ENCODE results near the gene MDM1.

MDM1 gene

DNA sequence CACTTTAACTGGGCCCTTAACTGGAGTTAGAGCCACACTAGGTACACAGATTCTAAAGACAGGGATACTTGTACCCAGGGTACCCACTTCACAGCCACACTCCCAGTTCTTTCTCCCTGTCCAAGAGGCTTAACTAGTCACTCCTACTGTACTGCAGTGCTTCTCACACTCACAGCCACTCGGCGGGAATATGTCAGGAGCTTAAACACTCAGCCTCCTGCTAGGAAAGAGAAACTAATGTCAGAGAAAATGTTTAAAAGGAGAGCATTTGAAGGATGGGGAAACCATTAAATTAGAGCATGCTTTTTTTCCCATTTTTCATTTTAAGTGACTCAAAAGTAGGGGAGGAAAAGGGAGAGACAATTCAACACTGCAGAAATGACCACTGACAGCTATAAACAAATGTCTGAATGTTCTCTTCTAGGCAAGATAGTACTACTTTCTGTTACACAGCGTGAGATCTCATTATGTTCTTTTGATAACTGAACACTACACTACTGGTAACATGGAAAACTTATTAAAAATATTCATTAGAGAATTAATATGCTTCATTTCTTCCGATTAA lies 22.9 kb upstream of the MDM1 start:
- no peaks in the 10 kb centered on the region for H3K36me3 ChIP-seq (ENCODE audit: control insufficient read depth, insufficient read depth, low read length)
- H3K4me1 ChIP-seq (ENCODE audit: control insufficient read depth, insufficient read depth, low read length): 0 out of 2 replicates have a peak, but pooled peaks cover 3% of the 10 kb centered on the region
- H3K9me3 ChIP-seq (ENCODE audit: control insufficient read depth, insufficient read depth, low read length): no peaks in the 10 kb centered on the region
- WGBS (ENCODE audit: insufficient coverage, insufficient read length): no CpG with 5 or more reads among the region's 4 CpGs
- H3K27ac ChIP-seq (ENCODE audit: low read length): no peak overlapping the region
- no peak for DNase-seq (ENCODE audit: low read depth, low spot score)
- H3K27me3 ChIP-seq (ENCODE audit: control insufficient read depth, insufficient read depth, low read length): no peaks in the 10 kb centered on the region
- no peak overlapping the region for H3K4me3 ChIP-seq (ENCODE audit: low read length)

DNA sequence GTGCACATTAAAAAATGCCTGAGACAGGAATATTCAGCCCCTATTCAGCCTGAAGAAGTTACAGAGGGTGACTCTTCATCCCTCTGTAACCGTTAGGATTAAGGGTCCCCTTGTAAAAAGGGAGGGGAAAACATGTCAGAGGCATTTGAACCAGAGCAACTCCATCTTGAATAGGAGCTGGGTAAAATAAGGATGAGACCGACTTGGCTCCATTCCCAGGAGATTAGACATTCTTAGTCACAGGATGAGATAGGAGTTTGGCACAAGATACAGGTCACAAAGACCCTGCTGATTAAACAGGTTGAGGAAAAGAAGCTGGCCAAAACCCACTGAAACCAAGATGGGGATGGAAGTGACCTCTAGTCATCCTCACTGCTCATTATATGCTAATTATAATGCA lies 19.9 kb upstream of the MDM1 start:
- H3K27me3 ChIP-seq (ENCODE audit: control insufficient read depth, insufficient read depth, low read length): no peaks in the 10 kb centered on the region
- no peak overlapping the region for H3K4me3 ChIP-seq (ENCODE audit: low read length)
- no peak overlapping the region for H3K27ac ChIP-seq (ENCODE audit: low read length)
- no peaks in the 10 kb centered on the region for H3K9me3 ChIP-seq (ENCODE audit: control insufficient read depth, insufficient read depth, low read length)
- DNase-seq (ENCODE audit: low read depth, low spot score): no peak
- no peaks in the 10 kb centered on the region for H3K36me3 ChIP-seq (ENCODE audit: control insufficient read depth, insufficient read depth, low read length)
- H3K4me1 ChIP-seq (ENCODE audit: control insufficient read depth, insufficient read depth, low read length): no peaks in the 10 kb centered on the region
- WGBS (ENCODE audit: insufficient coverage, insufficient read length): no CpG with 5 or more reads among the region's 2 CpGs

DNA sequence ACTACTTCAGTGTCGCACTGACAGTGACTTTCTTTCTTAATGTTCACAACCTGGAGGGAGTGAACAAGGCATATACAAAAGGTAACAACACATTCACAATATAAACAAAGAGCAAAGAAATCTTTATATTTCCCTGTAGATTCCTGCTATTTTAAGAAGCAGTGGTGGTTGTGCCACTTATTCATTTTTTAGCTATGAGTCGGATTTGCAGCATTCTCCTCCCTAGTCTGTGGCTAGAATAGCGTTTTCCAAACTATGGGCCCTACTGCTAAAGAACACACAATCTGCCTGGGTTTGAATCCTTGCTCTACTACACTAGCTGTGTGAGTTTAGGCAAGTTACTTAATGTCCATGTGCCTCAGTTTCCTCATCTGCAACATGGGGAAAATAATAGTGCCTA lies 18.6 kb upstream of the MDM1 start:
- WGBS (ENCODE audit: insufficient coverage, insufficient read length): no CpG with 5 or more reads among the region's 3 CpGs
- no peaks in the 10 kb centered on the region for H3K9me3 ChIP-seq (ENCODE audit: control insufficient read depth, insufficient read depth, low read length)
- no peak overlapping the region for H3K4me3 ChIP-seq (ENCODE audit: low read length)
- no peak overlapping the region for H3K27ac ChIP-seq (ENCODE audit: low read length)
- no peak for DNase-seq (ENCODE audit: low read depth, low spot score)
- no peaks in the 10 kb centered on the region for H3K36me3 ChIP-seq (ENCODE audit: control insufficient read depth, insufficient read depth, low read length)
- H3K27me3 ChIP-seq (ENCODE audit: control insufficient read depth, insufficient read depth, low read length): no peaks in the 10 kb centered on the region
- H3K4me1 ChIP-seq (ENCODE audit: control insufficient read depth, insufficient read depth, low read length): no peaks in the 10 kb centered on the region

DNA sequence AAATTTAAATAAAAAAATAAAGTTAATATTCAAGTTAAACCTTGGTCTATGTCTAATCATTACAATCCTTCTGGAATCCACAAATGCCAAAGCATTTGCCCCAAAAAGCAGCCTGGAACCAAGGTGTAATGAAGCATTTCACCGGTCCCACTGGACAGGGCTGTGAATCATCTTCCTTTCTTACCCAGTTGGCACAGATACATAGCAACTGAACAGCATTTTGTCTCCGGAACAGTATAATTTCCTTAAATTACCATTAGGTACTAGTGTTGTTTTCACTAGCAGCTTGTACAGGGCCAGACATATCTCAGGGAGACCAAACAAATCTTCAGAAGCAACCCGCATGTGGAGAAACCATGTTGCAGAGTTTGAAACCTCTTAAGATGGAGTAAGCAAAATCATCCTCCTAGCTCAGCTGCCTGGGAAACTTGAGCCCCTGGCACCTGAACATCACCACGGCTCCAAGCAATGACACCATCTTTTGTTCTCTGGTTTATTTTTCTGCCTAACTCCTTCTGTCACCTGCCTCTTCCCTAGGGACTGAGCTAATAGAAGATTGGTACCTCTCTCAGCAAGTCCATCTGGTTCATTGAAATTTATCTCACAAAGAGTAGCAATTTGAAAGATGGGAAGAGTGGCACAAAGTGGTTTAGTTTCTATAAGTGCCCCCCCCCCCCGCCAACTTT lies 17.9 kb upstream of the MDM1 start:
- Histone ChIP-seq H3K4me3 (ENCODE audit: low read length) (no peak overlapping the region), H3K27me3 (ENCODE audit: control insufficient read depth, insufficient read depth, low read length) (no peaks in the 10 kb centered on the region), H3K4me1 (ENCODE audit: control insufficient read depth, insufficient read depth, low read length) (no peaks in the 10 kb centered on the region), H3K9me3 (ENCODE audit: control insufficient read depth, insufficient read depth, low read length) (no peaks in the 10 kb centered on the region), H3K27ac (ENCODE audit: low read length) (no peak overlapping the region), H3K36me3 (ENCODE audit: control insufficient read depth, insufficient read depth, low read length) (no peaks in the 10 kb centered on the region)
- no CpG with 5 or more reads among the region's 5 CpGs for WGBS (ENCODE audit: insufficient coverage, insufficient read length)
- DNase-seq (ENCODE audit: low read depth, low spot score): no peak

DNA sequence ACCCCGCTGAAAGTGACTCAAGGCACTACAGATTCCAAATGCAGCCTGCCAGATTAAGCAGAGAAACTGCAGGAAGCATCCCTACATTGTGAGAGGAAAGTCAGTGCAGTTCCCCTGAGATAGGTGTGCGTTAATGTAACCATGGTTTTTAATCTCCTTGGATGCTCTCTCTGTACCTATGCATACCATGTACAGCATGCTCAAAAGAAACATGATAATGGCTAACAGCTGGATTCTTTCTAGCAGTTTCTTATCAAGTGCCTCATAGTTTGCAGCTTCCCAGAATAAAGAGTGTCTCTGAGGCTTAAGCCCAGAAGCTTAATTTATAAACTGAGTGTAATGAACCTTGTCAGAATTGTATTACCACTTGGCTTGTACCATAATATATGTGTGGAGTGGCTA lies 17.1 kb upstream of the MDM1 start:
- DNase-seq (ENCODE audit: low read depth, low spot score): no peak
- WGBS (ENCODE audit: insufficient coverage, insufficient read length): no CpG with 5 or more reads among the region's 2 CpGs
- Histone ChIP-seq H3K4me1 (ENCODE audit: control insufficient read depth, insufficient read depth, low read length) (no peaks in the 10 kb centered on the region), H3K27me3 (ENCODE audit: control insufficient read depth, insufficient read depth, low read length) (no peaks in the 10 kb centered on the region), H3K36me3 (ENCODE audit: control insufficient read depth, insufficient read depth, low read length) (no peaks in the 10 kb centered on the region), H3K27ac (ENCODE audit: low read length) (no peak overlapping the region), H3K9me3 (ENCODE audit: control insufficient read depth, insufficient read depth, low read length) (no peaks in the 10 kb centered on the region), H3K4me3 (ENCODE audit: low read length) (no peak overlapping the region)

DNA sequence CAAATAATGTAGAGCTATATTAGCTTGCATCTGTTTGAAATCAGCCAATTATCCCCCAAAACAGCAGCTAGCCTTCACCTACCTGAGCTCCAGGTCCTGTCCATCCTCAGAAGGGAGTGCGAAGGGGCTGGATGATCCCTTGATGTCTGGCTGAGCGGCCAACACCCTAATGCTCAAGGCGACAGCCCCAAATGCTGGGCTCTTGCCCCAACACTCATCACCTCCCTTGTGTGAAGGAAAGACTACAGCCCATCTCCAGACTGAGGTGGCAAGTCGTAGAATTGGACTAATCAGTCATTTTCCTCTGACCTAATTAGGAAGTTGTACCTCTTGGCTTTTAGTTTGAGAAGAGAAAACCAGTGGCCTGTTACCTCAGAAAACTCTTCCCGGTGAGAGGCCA lies 16.3 kb upstream of the MDM1 start:
- H3K36me3 ChIP-seq (ENCODE audit: control insufficient read depth, insufficient read depth, low read length): no peaks in the 10 kb centered on the region
- DNase-seq (ENCODE audit: low read depth, low spot score): no peak
- no peaks in the 10 kb centered on the region for H3K4me1 ChIP-seq (ENCODE audit: control insufficient read depth, insufficient read depth, low read length)
- WGBS (ENCODE audit: insufficient coverage, insufficient read length): no CpG with 5 or more reads among the region's 5 CpGs
- no peaks in the 10 kb centered on the region for H3K9me3 ChIP-seq (ENCODE audit: control insufficient read depth, insufficient read depth, low read length)
- H3K27me3 ChIP-seq (ENCODE audit: control insufficient read depth, insufficient read depth, low read length): no peaks in the 10 kb centered on the region
- H3K4me3 ChIP-seq (ENCODE audit: low read length): no peak overlapping the region
- H3K27ac ChIP-seq (ENCODE audit: low read length): no peak overlapping the region

DNA sequence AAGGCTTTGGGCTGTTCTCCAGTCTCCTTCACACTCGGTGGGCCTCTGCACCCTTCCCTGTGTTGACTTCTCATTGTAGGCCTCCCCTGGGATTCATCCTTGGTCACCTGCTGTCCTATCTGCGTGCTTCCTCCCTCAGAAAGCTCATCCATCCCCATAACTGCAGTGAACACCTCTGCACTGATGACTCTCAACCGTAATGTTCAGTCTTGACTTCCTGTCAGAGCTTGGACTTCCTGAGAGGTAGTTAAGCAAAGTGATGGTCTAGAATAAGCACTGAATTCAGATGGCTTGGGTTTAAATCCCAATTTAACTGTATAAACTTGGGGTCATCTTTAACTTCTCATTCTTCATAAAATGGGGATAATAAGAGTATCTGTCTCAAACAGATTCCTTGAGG lies 13.6 kb upstream of the MDM1 start:
- DNase-seq (ENCODE audit: low read depth, low spot score): no peak
- no peaks in the 10 kb centered on the region for H3K4me1 ChIP-seq (ENCODE audit: control insufficient read depth, insufficient read depth, low read length)
- WGBS (ENCODE audit: insufficient coverage, insufficient read length): no CpG with 5 or more reads among the region's 3 CpGs
- no peaks in the 10 kb centered on the region for H3K27me3 ChIP-seq (ENCODE audit: control insufficient read depth, insufficient read depth, low read length)
- no peaks in the 10 kb centered on the region for H3K9me3 ChIP-seq (ENCODE audit: control insufficient read depth, insufficient read depth, low read length)
- no peak overlapping the region for H3K4me3 ChIP-seq (ENCODE audit: low read length)
- no peak overlapping the region for H3K27ac ChIP-seq (ENCODE audit: low read length)
- no peaks in the 10 kb centered on the region for H3K36me3 ChIP-seq (ENCODE audit: control insufficient read depth, insufficient read depth, low read length)

DNA sequence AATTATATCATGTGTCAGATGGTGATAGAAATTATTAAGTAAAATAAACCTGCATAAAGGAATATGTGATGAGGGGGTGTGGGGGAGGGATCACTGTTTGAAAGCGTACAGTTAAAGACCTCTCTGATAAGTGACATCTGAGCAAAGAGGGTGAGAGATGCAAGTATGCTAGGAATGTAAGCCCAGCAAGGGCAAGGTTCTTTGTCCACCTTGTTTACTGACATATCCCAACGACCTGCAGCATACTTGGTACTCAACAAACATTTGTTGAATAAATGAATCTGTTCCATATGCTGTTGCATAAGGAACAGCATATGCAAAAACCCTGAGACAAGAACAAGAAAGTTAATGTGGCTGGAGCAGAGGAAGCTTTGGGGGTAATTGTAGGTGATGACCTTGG lies 12.0 kb upstream of the MDM1 start:
- no peak for DNase-seq (ENCODE audit: low read depth, low spot score)
- no peaks in the 10 kb centered on the region for H3K4me1 ChIP-seq (ENCODE audit: control insufficient read depth, insufficient read depth, low read length)
- no CpG with 5 or more reads among the region's 2 CpGs for WGBS (ENCODE audit: insufficient coverage, insufficient read length)

DNA sequence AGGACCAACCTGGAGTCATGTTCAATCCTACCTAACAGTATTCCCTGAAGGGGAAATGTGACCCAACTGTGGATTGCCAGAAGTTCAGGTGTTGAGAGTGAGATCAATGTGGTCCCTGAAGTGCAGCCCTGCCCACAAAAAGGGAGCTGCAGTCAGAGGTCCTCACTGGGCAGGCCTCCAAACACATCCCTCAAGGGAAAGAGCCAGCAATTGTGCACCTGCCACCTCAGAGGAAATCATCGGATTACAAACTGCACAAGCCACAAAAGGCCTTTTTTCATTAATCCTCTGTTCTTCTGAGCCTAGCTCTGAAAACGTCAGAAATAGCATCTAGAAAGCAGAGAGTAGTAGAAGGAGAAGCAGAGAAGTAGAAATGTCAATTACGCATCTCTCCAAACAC lies 10.8 kb upstream of the MDM1 start:
- H3K36me3 ChIP-seq (ENCODE audit: control insufficient read depth, insufficient read depth, low read length): no peaks in the 10 kb centered on the region
- no CpG with 5 or more reads among the region's 3 CpGs for WGBS (ENCODE audit: insufficient coverage, insufficient read length)
- no peak overlapping the region for H3K27ac ChIP-seq (ENCODE audit: low read length)
- no peaks in the 10 kb centered on the region for H3K4me1 ChIP-seq (ENCODE audit: control insufficient read depth, insufficient read depth, low read length)
- H3K4me3 ChIP-seq (ENCODE audit: low read length): no peak overlapping the region
- H3K9me3 ChIP-seq (ENCODE audit: control insufficient read depth, insufficient read depth, low read length): no peaks in the 10 kb centered on the region
- H3K27me3 ChIP-seq (ENCODE audit: control insufficient read depth, insufficient read depth, low read length): no peaks in the 10 kb centered on the region
- no peak for DNase-seq (ENCODE audit: low read depth, low spot score)

More for the DNA sequence above, 12.0 kb upstream of the MDM1 start:
- Histone ChIP-seq H3K4me3 (ENCODE audit: low read length) (no peak overlapping the region), H3K9me3 (ENCODE audit: control insufficient read depth, insufficient read depth, low read length) (no peaks in the 10 kb centered on the region), H3K27me3 (ENCODE audit: control insufficient read depth, insufficient read depth, low read length) (no peaks in the 10 kb centered on the region), H3K36me3 (ENCODE audit: control insufficient read depth, insufficient read depth, low read length) (no peaks in the 10 kb centered on the region), H3K27ac (ENCODE audit: low read length) (no peak overlapping the region)

DNA sequence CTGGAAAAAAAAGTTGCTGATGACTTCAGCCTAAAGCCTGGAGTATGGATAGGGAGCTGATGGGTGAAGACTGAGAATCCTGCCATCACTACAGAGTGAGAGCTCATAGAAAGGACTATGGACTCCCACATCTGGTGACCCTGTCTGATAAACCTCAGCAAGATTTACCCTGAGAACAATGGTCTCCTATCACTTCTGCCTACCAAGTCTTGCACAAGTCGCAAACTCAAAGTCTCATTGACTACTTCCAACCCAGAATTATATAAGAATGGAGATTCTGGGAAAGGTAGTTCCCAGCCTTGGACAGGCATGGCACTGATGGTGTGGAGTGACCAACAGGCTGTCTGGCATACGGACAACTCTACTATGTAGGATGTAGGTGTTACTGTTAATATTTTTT lies 9.7 kb upstream of the MDM1 start:
- Histone ChIP-seq H3K9me3 (ENCODE audit: control insufficient read depth, insufficient read depth, low read length) (no peaks in the 10 kb centered on the region), H3K4me1 (ENCODE audit: control insufficient read depth, insufficient read depth, low read length) (no peaks in the 10 kb centered on the region)
- no CpG with 5 or more reads among the region's 2 CpGs for WGBS (ENCODE audit: insufficient coverage, insufficient read length)

More for the DNA sequence above, 9.7 kb upstream of the MDM1 start:
- no peak overlapping the region for H3K4me3 ChIP-seq (ENCODE audit: low read length)
- H3K36me3 ChIP-seq (ENCODE audit: control insufficient read depth, insufficient read depth, low read length): no peaks in the 10 kb centered on the region
- no peak overlapping the region for H3K27ac ChIP-seq (ENCODE audit: low read length)
- DNase-seq (ENCODE audit: low read depth, low spot score): no peak
- no peaks in the 10 kb centered on the region for H3K27me3 ChIP-seq (ENCODE audit: control insufficient read depth, insufficient read depth, low read length)

Data from iPS DF 6.9 (cell line).